ENCODE results near the gene SDHA.

SDHA gene

GRCh38 chr5:185095-186070 lies 32.7 kb upstream of the SDHA start:
- H3K4me3 ChIP-seq (ENCODE audit: control insufficient read depth, low read depth, low read length) = no peak overlapping the region
- DNase-seq (ENCODE audit: low read depth) = no peak
- no peak for TF ChIP-seq CTCF (IDR thresholded peaks at IDR 0.05; ENCODE audit: control insufficient read depth, insufficient read depth, low read depth, low read length, missing control alignments)

- no peak for TF ChIP-seq CTCF (IDR thresholded peaks at IDR 0.05; ENCODE audit: control insufficient read depth, insufficient read depth, low read depth, low read length, missing control alignments)
- no peak for DNase-seq (ENCODE audit: low read depth)
- H3K4me3 ChIP-seq (ENCODE audit: control insufficient read depth, low read depth, low read length) = no peak overlapping the region
Measured at GRCh38 chr5:186091-187041, 31.8 kb upstream of the SDHA start.

- no peak for DNase-seq (ENCODE audit: low read depth)
- no peak for TF ChIP-seq CTCF (IDR thresholded peaks at IDR 0.05; ENCODE audit: control insufficient read depth, insufficient read depth, low read depth, low read length, missing control alignments)
- H3K4me3 ChIP-seq (ENCODE audit: control insufficient read depth, low read depth, low read length) = no peak overlapping the region
Measured at GRCh38 chr5:187042-187431, 31.1 kb upstream of the SDHA start.

GRCh38 chr5:187617-188451 lies 30.3 kb upstream of the SDHA start:
- no peak for TF ChIP-seq CTCF (IDR thresholded peaks at IDR 0.05; ENCODE audit: control insufficient read depth, insufficient read depth, low read depth, low read length, missing control alignments)
- no peak for DNase-seq (ENCODE audit: low read depth)
- no peak overlapping the region; the same call in 1 of the 2 replicates for H3K4me3 ChIP-seq (ENCODE audit: control insufficient read depth, low read depth, low read length)

- TF ChIP-seq CTCF (IDR thresholded peaks at IDR 0.05; ENCODE audit: control insufficient read depth, insufficient read depth, low read depth, low read length, missing control alignments) = peak; percentile 92
- peak; percentile 45 for DNase-seq (ENCODE audit: low read depth)
- H3K4me3 ChIP-seq (ENCODE audit: control insufficient read depth, low read depth, low read length) = peak overlapping the region; percentile 24
Measured at GRCh38 chr5:188488-189481, 29.3 kb upstream of the SDHA start.

All from AG09309 (cell line).